Parathyroid adenoma (tissue), 2 donors: ENCODE results near the gene MKX.

Experiments
- H2AFZ ChIP-seq: fragments of 300-600 bp; sonication (generic); one replicate; pipeline ENCODE4 v1.7.0; 2017; ENCODE audit warnings: antibody characterized with exemption, mild to moderate bottlenecking
- H3K27ac ChIP-seq: fragments of 300-600 bp; sonication (generic); one replicate; pipeline ENCODE4 v1.7.0; 2017
- H3K27me3 ChIP-seq: fragments of 300-600 bp; sonication (generic); one replicate; pipeline ENCODE4 v1.7.0; 2017; ENCODE audit warnings: low read length; ENCODE audit not compliant: control insufficient read depth, insufficient read depth
- H3K36me3 ChIP-seq: fragments of 300-600 bp; sonication (generic); one replicate; pipeline ENCODE4 v1.7.0; 2017; ENCODE audit warnings: low read length; ENCODE audit not compliant: control insufficient read depth, insufficient read depth
- H3K4me1 ChIP-seq: fragments of 300-600 bp; sonication (generic); one replicate; pipeline ENCODE4 v1.7.0; 2017; ENCODE audit warnings: control low read depth
- H3K4me2 ChIP-seq: fragments of 300-600 bp; sonication (generic); one replicate; pipeline ENCODE4 v1.7.0; 2017; ENCODE audit warnings: low read length
- H3K4me3 ChIP-seq: fragments of 300-600 bp; sonication (generic); one replicate; pipeline ENCODE4 v1.7.0; 2017; ENCODE audit warnings: low read depth, low read length
- H3K79me2 ChIP-seq: fragments of 300-600 bp; sonication (generic); one replicate; pipeline ENCODE4 v1.7.0; 2017; ENCODE audit warnings: control low read depth
- H3K9ac ChIP-seq: fragments of 300-600 bp; sonication (generic); one replicate; pipeline ENCODE4 v1.7.0; 2017; ENCODE audit warnings: mild to moderate bottlenecking
- H3K9me3 ChIP-seq: fragments of 300-600 bp; sonication (generic); one replicate; pipeline ENCODE4 v1.7.0; 2017; ENCODE audit warnings: low read length; ENCODE audit not compliant: control insufficient read depth
- TF ChIP-seq, protein P1 (sequence below): fragments of 300-600 bp; sonication (generic); IDR thresholded peaks from one replicate; pipeline ENCODE4 v1.7.0; 2017; ENCODE audit warnings: antibody characterized with exemption, mild to moderate bottlenecking
- donor health status: primary hyperparathyroidism.

MKX gene

DNA sequence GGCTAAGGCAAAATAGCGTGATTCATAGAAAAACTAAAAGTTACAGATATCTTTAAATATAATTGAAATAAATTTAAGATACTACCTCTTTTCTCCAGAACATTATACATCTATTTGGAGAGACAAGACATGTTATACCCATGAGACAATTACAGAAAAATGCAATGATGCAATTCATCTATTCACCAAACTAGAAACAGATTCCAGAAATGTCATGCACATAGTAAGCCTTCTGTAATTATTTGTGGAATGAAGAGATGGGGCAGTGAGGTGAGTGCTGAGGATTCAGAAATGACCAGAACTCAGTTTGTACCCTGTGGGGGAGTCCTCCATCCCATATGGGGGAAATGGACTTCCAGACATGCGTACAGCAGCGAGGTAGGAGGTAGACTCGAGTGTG lies 99.4 kb downstream of the MKX start:
- no peak overlapping the region for H3K27ac ChIP-seq
- no peak overlapping the region for H2AFZ ChIP-seq
- no peaks in the 10 kb centered on the region for H3K4me1 ChIP-seq
- H3K4me2 ChIP-seq: no peak overlapping the region
- H3K9ac ChIP-seq: no peak overlapping the region
- no peaks in the 10 kb centered on the region for H3K27me3 ChIP-seq
- no peaks in the 10 kb centered on the region for H3K79me2 ChIP-seq
- H3K9me3 ChIP-seq: no peaks in the 10 kb centered on the region
- H3K36me3 ChIP-seq: no peaks in the 10 kb centered on the region
- no peak overlapping the region for H3K4me3 ChIP-seq
- TF ChIP-seq, protein P1, sequence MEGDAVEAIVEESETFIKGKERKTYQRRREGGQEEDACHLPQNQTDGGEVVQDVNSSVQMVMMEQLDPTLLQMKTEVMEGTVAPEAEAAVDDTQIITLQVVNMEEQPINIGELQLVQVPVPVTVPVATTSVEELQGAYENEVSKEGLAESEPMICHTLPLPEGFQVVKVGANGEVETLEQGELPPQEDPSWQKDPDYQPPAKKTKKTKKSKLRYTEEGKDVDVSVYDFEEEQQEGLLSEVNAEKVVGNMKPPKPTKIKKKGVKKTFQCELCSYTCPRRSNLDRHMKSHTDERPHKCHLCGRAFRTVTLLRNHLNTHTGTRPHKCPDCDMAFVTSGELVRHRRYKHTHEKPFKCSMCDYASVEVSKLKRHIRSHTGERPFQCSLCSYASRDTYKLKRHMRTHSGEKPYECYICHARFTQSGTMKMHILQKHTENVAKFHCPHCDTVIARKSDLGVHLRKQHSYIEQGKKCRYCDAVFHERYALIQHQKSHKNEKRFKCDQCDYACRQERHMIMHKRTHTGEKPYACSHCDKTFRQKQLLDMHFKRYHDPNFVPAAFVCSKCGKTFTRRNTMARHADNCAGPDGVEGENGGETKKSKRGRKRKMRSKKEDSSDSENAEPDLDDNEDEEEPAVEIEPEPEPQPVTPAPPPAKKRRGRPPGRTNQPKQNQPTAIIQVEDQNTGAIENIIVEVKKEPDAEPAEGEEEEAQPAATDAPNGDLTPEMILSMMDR: no peak

DNA sequence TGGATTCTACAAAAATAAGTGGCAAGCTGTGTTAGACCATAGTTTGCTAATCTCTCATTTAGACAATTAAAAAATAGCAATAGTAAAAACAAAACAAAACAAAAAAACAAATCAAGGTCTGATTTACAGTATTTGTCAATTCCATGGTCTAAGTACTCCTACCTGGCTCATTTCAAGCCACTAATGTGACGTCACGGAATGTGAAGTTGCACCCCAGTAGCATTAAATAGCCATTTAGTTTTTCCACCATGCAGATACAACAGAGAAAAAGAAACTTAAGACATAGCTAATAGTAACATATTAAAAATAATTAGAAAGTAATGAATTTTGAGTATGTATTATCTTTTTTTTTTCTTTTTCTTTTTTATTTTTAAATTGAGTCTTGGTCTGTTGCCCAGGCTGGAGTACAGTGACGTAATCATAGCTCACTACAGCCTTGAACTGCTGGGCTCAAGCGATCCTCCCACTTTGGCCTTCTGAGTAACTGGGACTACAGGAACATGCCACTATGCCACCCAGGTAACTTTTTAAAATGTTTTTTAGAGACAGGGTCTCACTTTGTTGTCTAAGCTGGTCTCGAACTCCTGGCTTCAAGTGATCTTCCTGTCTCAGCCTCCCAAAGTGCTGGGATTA lies 101.2 kb downstream of the MKX start:
- H3K4me3 ChIP-seq: no peak overlapping the region
- no peak overlapping the region for H3K9ac ChIP-seq
- H3K36me3 ChIP-seq: no peaks in the 10 kb centered on the region
- no peak overlapping the region for H2AFZ ChIP-seq
- TF ChIP-seq, protein P1: no peak
- no peak overlapping the region for H3K27ac ChIP-seq
- H3K4me1 ChIP-seq: no peaks in the 10 kb centered on the region
- no peaks in the 10 kb centered on the region for H3K9me3 ChIP-seq
- H3K79me2 ChIP-seq: no peaks in the 10 kb centered on the region
- H3K4me2 ChIP-seq: no peak overlapping the region
- H3K27me3 ChIP-seq: no peaks in the 10 kb centered on the region

DNA sequence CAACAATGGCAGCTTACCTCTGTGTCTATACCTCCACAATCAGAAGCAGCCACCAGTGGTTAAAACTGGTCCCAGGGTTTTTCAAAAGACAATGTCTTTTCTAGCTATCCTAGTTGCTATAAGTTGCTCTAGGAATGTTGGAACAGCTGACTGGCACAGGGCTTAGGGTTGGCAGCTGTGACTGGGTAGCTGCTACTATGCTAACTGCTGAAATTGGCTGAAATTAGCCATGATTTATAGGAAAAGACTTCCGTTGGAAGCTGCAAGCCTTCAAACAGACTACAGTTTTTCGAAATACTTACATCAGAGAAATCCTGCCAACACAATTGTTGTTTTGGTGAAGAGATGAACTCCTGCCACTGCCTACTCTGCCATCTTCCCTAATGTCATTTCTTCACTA lies 102.3 kb downstream of the MKX start:
- no peak overlapping the region for H3K4me3 ChIP-seq
- no peak overlapping the region for H2AFZ ChIP-seq
- no peaks in the 10 kb centered on the region for H3K9me3 ChIP-seq
- H3K36me3 ChIP-seq: no peaks in the 10 kb centered on the region
- H3K79me2 ChIP-seq: no peaks in the 10 kb centered on the region
- H3K9ac ChIP-seq: no peak overlapping the region
- H3K27me3 ChIP-seq: no peaks in the 10 kb centered on the region
- H3K4me2 ChIP-seq: no peak overlapping the region
- H3K4me1 ChIP-seq: no peaks in the 10 kb centered on the region
- TF ChIP-seq, protein P1: no peak
- H3K27ac ChIP-seq: no peak overlapping the region

DNA sequence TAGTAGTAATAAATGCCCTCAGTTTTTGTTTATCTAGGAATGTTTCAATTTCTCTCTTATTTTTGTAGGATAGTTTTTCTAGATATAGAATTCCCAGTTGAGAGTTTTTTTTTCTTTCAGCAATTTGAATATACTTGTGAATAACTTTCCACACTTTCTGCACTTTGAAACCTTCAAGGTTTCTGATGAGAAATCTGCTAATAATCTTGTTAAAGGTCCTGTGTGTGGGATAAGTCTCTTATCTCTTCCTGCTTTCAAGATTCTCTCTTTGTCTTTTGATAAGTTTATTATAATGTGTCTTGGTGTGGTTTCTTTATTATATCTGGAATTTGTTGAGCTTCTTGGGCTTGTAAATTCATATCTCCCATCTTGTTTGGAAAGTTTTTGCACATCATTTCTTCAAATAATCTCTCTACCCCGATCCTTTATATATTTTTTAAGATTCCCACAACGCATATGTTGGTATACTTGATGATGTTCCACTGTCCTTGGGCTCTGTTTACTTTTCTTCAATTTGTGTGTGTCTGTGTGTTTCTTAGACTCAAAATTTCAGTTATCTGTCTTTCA lies 103.5 kb downstream of the MKX start:
- H3K79me2 ChIP-seq: no peaks in the 10 kb centered on the region
- H3K27me3 ChIP-seq: no peaks in the 10 kb centered on the region
- TF ChIP-seq, protein P1: no peak
- H3K4me3 ChIP-seq: no peak overlapping the region
- no peak overlapping the region for H3K9ac ChIP-seq
- H3K36me3 ChIP-seq: no peaks in the 10 kb centered on the region
- no peaks in the 10 kb centered on the region for H3K9me3 ChIP-seq
- no peak overlapping the region for H2AFZ ChIP-seq
- H3K27ac ChIP-seq: no peak overlapping the region
- no peaks in the 10 kb centered on the region for H3K4me1 ChIP-seq
- H3K4me2 ChIP-seq: no peak overlapping the region
